Activated CD8-positive, alpha-beta memory T cell treated with anti-CD3 and anti-CD28 coated beads, Interleukin-2, amount 50 U/mL, for 1 hour (primary cell): Measurements from ENCODE around the gene DNAH7.
"Not testable (repeated sequence)": the region's sequence is repeated elsewhere in the genome, so short reads cannot be mapped to it uniquely, and the experiment has no call there.

Experiments used
- DNase-seq: peaks from one replicate; pipeline ENCODE4 v3.0.0-alpha.2; 2020; ENCODE audit errors: extremely low read depth

DNAH7 gene

GRCh38 chr2:196068271-196069209, at the start of gene DNAH7:
DNAH7 (minus strand) TSS chr2:196068837; CDS start chr2:196068711, 126 bp downstream.
- DNase-seq: peak; percentile 84

GRCh38 chr2:196117214-196117705, 48.6 kb upstream of the DNAH7 start:
- DNase-seq: no peak

GRCh38 chr2:196113061-196113974, 44.7 kb upstream of the DNAH7 start:
- DNase-seq: no peak

GRCh38 chr2:196112418-196113034, 43.9 kb upstream of the DNAH7 start:
- no peak for DNase-seq

- no peak for DNase-seq
Measured at GRCh38 chr2:196108604-196109003, 40.0 kb upstream of the DNAH7 start.

GRCh38 chr2:196105951-196106350, 37.3 kb upstream of the DNAH7 start:
- no peak for DNase-seq

GRCh38 chr2:196104066-196104465, 35.4 kb upstream of the DNAH7 start:
- no peak for DNase-seq

GRCh38 chr2:196103626-196104025, 35.0 kb upstream of the DNAH7 start:
- no peak for DNase-seq

GRCh38 chr2:196101325-196101991, 32.8 kb upstream of the DNAH7 start:
- DNase-seq: no peak

- no peak for DNase-seq
Measured at GRCh38 chr2:196099916-196100315, 31.3 kb upstream of the DNAH7 start.

GRCh38 chr2:196097864-196098660, 29.4 kb upstream of the DNAH7 start:
- no peak for DNase-seq

- no peak for DNase-seq
Measured at GRCh38 chr2:196096982-196097745, 28.5 kb upstream of the DNAH7 start.

GRCh38 chr2:196096264-196096663, 27.6 kb upstream of the DNAH7 start:
- no peak for DNase-seq

- not testable (repeated sequence) for DNase-seq
Measured at GRCh38 chr2:196089448-196089847, 20.8 kb upstream of the DNAH7 start.

- no peak for DNase-seq
Measured at GRCh38 chr2:196088203-196088602, 19.6 kb upstream of the DNAH7 start.

- DNase-seq: no peak
Measured at GRCh38 chr2:196086517-196087368, 18.1 kb upstream of the DNAH7 start.

GRCh38 chr2:196083601-196084000, 15.0 kb upstream of the DNAH7 start:
- DNase-seq: no peak

- no peak for DNase-seq
Measured at GRCh38 chr2:196080526-196080925, 11.9 kb upstream of the DNAH7 start.

- no peak for DNase-seq
Measured at GRCh38 chr2:196079052-196079451, 10.4 kb upstream of the DNAH7 start.
